H1 (cell line): ENCODE data around the gene ZMIZ1.

ENCODE experiments used
- BRCA1 ChIP-seq: IDR thresholded peaks from 2 replicates; pipeline ENCODE4 v1.6.1; 2012; ENCODE audit warnings: low read depth, low read length, improper control_type of control experiment
- CTCF ChIP-seq, 3 experiments: IDR thresholded peaks; 1 replicate in 2 of 3; 2 replicates in 1 of 3; pipeline versions ENCODE4 v1.5.1 to v1.6.1; 2011; ENCODE audit warnings: low read length in 3 of 3, mild to moderate bottlenecking in 3 of 3, inconsistent platforms in 2 of 3, low read depth in 1 of 3, moderate library complexity in 1 of 3; ENCODE audit not compliant: insufficient read depth in 1 of 3; ENCODE audit errors: control extremely low read depth in 1 of 3
- SUZ12 ChIP-seq: fragments of 200-600 bp; sonication (generic); IDR thresholded peaks from 2 replicates; pipeline ENCODE4 v1.6.1; 2012; ENCODE audit warnings: mild to moderate bottlenecking, inconsistent platforms, low read length, moderate library complexity, mixed read lengths

DNA sequence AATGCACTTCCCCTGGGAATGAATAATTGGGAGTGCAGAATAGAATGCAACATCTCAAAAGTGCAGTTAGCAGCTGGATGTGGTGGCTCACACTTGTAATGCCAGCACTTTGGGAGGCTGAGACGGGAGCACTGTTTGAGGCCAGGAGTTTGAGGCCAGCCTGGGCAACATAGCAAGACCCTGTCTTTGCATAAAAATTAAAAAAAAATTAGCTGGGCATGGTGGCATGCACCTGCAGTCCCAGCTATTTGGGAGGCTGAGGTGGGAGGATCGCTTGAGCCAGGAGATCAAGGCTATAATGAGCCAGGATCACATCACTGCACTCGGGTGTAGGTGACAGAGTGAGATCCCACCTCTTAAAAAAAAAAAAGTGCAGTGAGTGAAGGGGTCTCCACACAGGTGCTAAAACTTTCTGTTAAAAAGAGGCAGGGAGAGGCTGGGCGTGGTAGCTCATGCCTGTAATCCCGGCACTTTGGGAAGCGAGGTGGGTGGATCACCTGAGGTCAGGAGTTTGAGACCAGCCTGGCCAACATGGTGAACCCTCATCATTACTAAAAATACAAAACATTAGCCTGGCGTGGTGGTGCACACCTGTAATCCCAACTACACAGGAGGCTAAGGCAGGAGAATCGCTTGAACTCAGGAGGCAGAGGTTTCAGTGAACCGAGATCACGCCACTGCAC is 13.5 kb upstream of the ZMIZ1 start:
- TF ChIP-seq SUZ12 (no peak), CTCF (IDR thresholded peaks at IDR 0.05; ENCODE audit: control extremely low read depth in 1 of 3, insufficient read depth in 1 of 3, low read depth in 1 of 3, low read length in 3 of 3) (no peak), BRCA1 (no peak)
